H1 (cell line): ENCODE measurements around the gene TRIM44. TPM values are rescaled to one million over a fixed set of nuclear protein-coding genes. Genes with fewer than 3 reads are reported as not detected.

Experiments
- CTCF ChIA-PET: fragments of 300-600 bp; sonication (Branson Sonifier 250); formaldehyde crosslinking; loops from one replicate; lab custom pipeline; 2021; ENCODE audit not compliant: partially characterized antibody; lab: Charles Lee
- POLR2A ChIA-PET: fragments of 300-600 bp; sonication (Branson Sonifier 250); formaldehyde crosslinking; loops from one replicate; lab custom pipeline; 2021; ENCODE audit warnings: inconsistent platforms; ENCODE audit not compliant: partially characterized antibody; lab: Charles Lee
- DNase-seq, 2 experiments: peaks; one replicate each; pipeline versions ENCODE4 v3.0.0 to v3.0.0-alpha.2; 2010 to 2022; ENCODE audit warnings: low spot score in 2 of 2, low read depth in 1 of 2, mixed read lengths in 1 of 2
- FAIRE-seq: peaks from 2 replicates; lab custom pipeline; 2011; peaks lifted over from hg19 to GRCh38; lab: Jason Lieb, UNC
- H2AFZ ChIP-seq: 2 replicates; pipeline ENCODE4 v1.8.1; 2012; ENCODE audit warnings: low read length, inconsistent platforms
- H2AK5ac ChIP-seq: 2 replicates; pipeline ENCODE4 v1.6.1; 2013; ENCODE audit warnings: low read depth, low read length
- H2BK120ac ChIP-seq: replicated peaks from 2 replicates; pipeline ENCODE3; 2013; ENCODE audit warnings: low read depth, low read length, inconsistent platforms
- H2BK12ac ChIP-seq: 2 replicates; pipeline ENCODE4 v1.6.1; 2013; ENCODE audit warnings: low read depth, low read length
- H2BK15ac ChIP-seq: 2 replicates; pipeline ENCODE4 v1.6.1; 2013; ENCODE audit warnings: low read length
- H2BK20ac ChIP-seq: 2 replicates; pipeline ENCODE4 v1.6.1; 2013; ENCODE audit warnings: low read length
- H2BK5ac ChIP-seq: 2 replicates; pipeline ENCODE4 v1.6.1; 2013; ENCODE audit warnings: low read depth, low read length
- H3K14ac ChIP-seq: 2 replicates; pipeline ENCODE4 v1.6.1; 2013; ENCODE audit warnings: inconsistent platforms; ENCODE audit not compliant: insufficient read length
- H3K18ac ChIP-seq: 2 replicates; pipeline ENCODE4 v1.6.1; 2013; ENCODE audit warnings: low read length; ENCODE audit errors: extremely low read depth
- H3K23ac ChIP-seq: 2 replicates; pipeline ENCODE4 v1.6.1; 2013; ENCODE audit warnings: inconsistent platforms; ENCODE audit not compliant: insufficient read length
- H3K23me2 ChIP-seq: 2 replicates; pipeline ENCODE4 v1.6.1; 2013; ENCODE audit warnings: low read depth, low read length
- H3K27ac ChIP-seq: 2 replicates; pipeline ENCODE4 v1.6.1; 2011; ENCODE audit warnings: low read depth, low read length, inconsistent platforms
- H3K27me3 ChIP-seq, 4 experiments: replicated peaks in 1 of 4; 1 replicate in 1 of 4; 2 replicates in 3 of 4; pipeline versions ENCODE4 v1.6.1 to v1.8.1; 2011 to 2013; ENCODE audit warnings: low read length in 3 of 4, mild to moderate bottlenecking in 3 of 4, inconsistent platforms in 2 of 4, mixed read lengths in 2 of 4, moderate library complexity in 1 of 4; ENCODE audit not compliant: control insufficient read depth in 3 of 4, insufficient read depth in 3 of 4; ENCODE audit errors: extremely low read depth in 1 of 4
- H3K36me3 ChIP-seq, 4 experiments: 2 replicates each; pipeline versions ENCODE4 v1.6.1 to v1.8.1; 2011 to 2013; ENCODE audit warnings: mild to moderate bottlenecking in 4 of 4, low read length in 3 of 4, moderate library complexity in 2 of 4, control low read depth in 1 of 4, inconsistent platforms in 1 of 4; ENCODE audit not compliant: insufficient read depth in 4 of 4, control insufficient read depth in 2 of 4
- H3K4ac ChIP-seq: replicated peaks from 2 replicates; pipeline ENCODE3; 2013; ENCODE audit warnings: low read length, low read depth, mixed read lengths, inconsistent platforms; ENCODE audit not compliant: insufficient read length
- H3K4me1 ChIP-seq, 4 experiments: replicated peaks in 1 of 4; 1 replicate in 1 of 4; 2 replicates in 3 of 4; pipeline versions ENCODE4 v1.6.1 to v1.8.1; 2011 to 2013; ENCODE audit warnings: low read length in 3 of 4, inconsistent platforms in 2 of 4, mixed read lengths in 1 of 4; ENCODE audit not compliant: insufficient read depth in 4 of 4, control insufficient read depth in 3 of 4
- H3K4me2 ChIP-seq, 2 experiments: 2 replicates each; pipeline versions ENCODE4 v1.6.1 to v1.8.1; 2011 to 2013; ENCODE audit warnings: low read depth in 2 of 2, low read length in 2 of 2, control low read depth in 1 of 2, inconsistent platforms in 1 of 2, mild to moderate bottlenecking in 1 of 2; ENCODE audit not compliant: insufficient read depth in 1 of 2
- H3K4me3 ChIP-seq, 4 experiments: fragments of 200-600, 300-600 bp in 1 of 4; sonication (generic), shearing (Covaris generic), sonication (Bioruptor Twin) in 1 of 4; 2 replicates each; pipeline versions ENCODE4 v1.5.1 to v1.8.1; 2011 to 2016; ENCODE audit warnings: low read length in 4 of 4, low read depth in 3 of 4, control low read depth in 2 of 4, inconsistent platforms in 2 of 4, mild to moderate bottlenecking in 2 of 4, mixed read lengths in 1 of 4, moderate library complexity in 1 of 4; ENCODE audit not compliant: insufficient read depth in 2 of 4; ENCODE audit errors: extremely low read depth in 1 of 4
- H3K56ac ChIP-seq: replicated peaks from 2 replicates; pipeline ENCODE3; 2013; ENCODE audit warnings: low read depth, mild to moderate bottlenecking, mixed read lengths, low read length, inconsistent platforms; ENCODE audit not compliant: insufficient read length
- H3K79me1 ChIP-seq: 2 replicates; pipeline ENCODE4 v1.6.1; 2013; ENCODE audit warnings: low read depth, low read length, control low read depth
- H3K79me2 ChIP-seq, 2 experiments: 2 replicates each; pipeline versions ENCODE4 v1.6.1 to v1.8.1; 2012 to 2013; ENCODE audit warnings: low read length in 2 of 2, mild to moderate bottlenecking in 2 of 2, inconsistent platforms in 1 of 2; ENCODE audit not compliant: insufficient read depth in 2 of 2, control insufficient read depth in 1 of 2
- H3K9ac ChIP-seq, 4 experiments: replicated peaks in 1 of 4; 1 replicate in 1 of 4; 2 replicates in 3 of 4; pipeline versions ENCODE4 v1.6.1 to v1.8.1; 2011 to 2013; ENCODE audit warnings: low read depth in 3 of 4, low read length in 3 of 4, control low read depth in 2 of 4, mild to moderate bottlenecking in 2 of 4, moderate library complexity in 2 of 4, inconsistent platforms in 1 of 4; ENCODE audit errors: extremely low read depth in 1 of 4
- H3K9me3 ChIP-seq, 2 experiments: 2 replicates each; pipeline versions ENCODE4 v1.6.1 to v1.8.1; 2012 to 2013; ENCODE audit warnings: mild to moderate bottlenecking in 2 of 2, moderate library complexity in 2 of 2, control low read depth in 1 of 2, inconsistent platforms in 1 of 2, low read depth in 1 of 2, low read length in 1 of 2, mixed read lengths in 1 of 2; ENCODE audit not compliant: insufficient read depth in 2 of 2
- H4K20me1 ChIP-seq, 2 experiments: replicated peaks in 1 of 2; 2 replicates each; pipeline versions ENCODE3 to v1.8.1; 2011 to 2013; ENCODE audit warnings: inconsistent platforms in 2 of 2, low read length in 2 of 2, mild to moderate bottlenecking in 1 of 2; ENCODE audit not compliant: insufficient read depth in 2 of 2, control insufficient read depth in 1 of 2
- H4K5ac ChIP-seq: 2 replicates; pipeline ENCODE4 v1.6.1; 2013; ENCODE audit warnings: low read length, low read depth, mixed read lengths, inconsistent platforms; ENCODE audit not compliant: insufficient read length
- H4K8ac ChIP-seq: 2 replicates; pipeline ENCODE4 v1.8.0; 2013; ENCODE audit warnings: mild to moderate bottlenecking, moderate library complexity, low read length, inconsistent platforms; ENCODE audit not compliant: insufficient read depth; ENCODE audit errors: extremely low read depth
- H4K91ac ChIP-seq: replicated peaks from 2 replicates; pipeline ENCODE3; 2013; ENCODE audit warnings: low read length, mixed read lengths, inconsistent platforms; ENCODE audit not compliant: insufficient read length
- BCL11A ChIP-seq, 2 experiments: IDR thresholded peaks; one replicate each; pipeline ENCODE4 v1.6.1; 2011; ENCODE audit warnings: low read depth in 2 of 2, low read length in 2 of 2, mild to moderate bottlenecking in 2 of 2
- JUN ChIP-seq: IDR thresholded peaks from 2 replicates; pipeline ENCODE4 v1.6.1; 2011; ENCODE audit warnings: low read depth, mild to moderate bottlenecking, improper control_type of control experiment, low read length
- SRF ChIP-seq: IDR thresholded peaks from 2 replicates; pipeline ENCODE4 v1.6.1; 2011; ENCODE audit warnings: mild to moderate bottlenecking, low read depth, low read length, moderate library complexity
- WGBS, 2 experiments: shearing (Covaris generic) in 1 of 2; methylation state at CpG; one replicate each; pipeline versions ENCODE4 v1.1.6 to v1.1.7; 2013 to 2015; ENCODE audit warnings: low lambda C conversion rate in 2 of 2, mixed read lengths in 2 of 2, inconsistent platforms in 1 of 2, low coverage in 1 of 2, missing lambda C conversion rate in 1 of 2; ENCODE audit not compliant: insufficient replicate concordance in 2 of 2, insufficient coverage in 1 of 2, insufficient read length in 1 of 2; ENCODE audit errors: extremely low coverage in 1 of 2, missing lambda C conversion rate in 1 of 2; 5-methylcytosine and 5-hydroxymethylcytosine counted together
- polyA plus RNA-seq, 7 experiments: library from polyadenylated mRNA; depleted of rRNA in 3 of 7; stranded (reverse) in 5 of 7; unstranded in 2 of 7; fragments of >200 nt in 5 of 7; fragments of 200-250 nt in 2 of 7; gene quantifications; 1 replicate in 5 of 7; 2 replicates in 1 of 7; 4 replicates in 1 of 7; pipeline versions ENCODE4 v1.2.1 to v1.2.3, GENCODE V29; 2011 to 2013; ENCODE audit warnings: missing spikeins in 2 of 7, mixed read lengths in 2 of 7
- total RNA-seq: library from RNA; stranded (reverse); fragmentation: NEBNext Ultra II Directional; extraction: Animal tissue kit (Norgen Biotek cat#: 25700); gene quantifications from 2 replicates; pipeline ENCODE4 v1.2.1, GENCODE V29; 2021
- TF ChIP-seq, protein P1 (sequence below), 3 experiments: IDR thresholded peaks; 1 replicate in 2 of 3; 2 replicates in 1 of 3; pipeline versions ENCODE4 v1.5.1 to v1.6.1; 2011; ENCODE audit warnings: low read length in 3 of 3, mild to moderate bottlenecking in 3 of 3, inconsistent platforms in 2 of 3, low read depth in 1 of 3, moderate library complexity in 1 of 3; ENCODE audit not compliant: insufficient read depth in 1 of 3; ENCODE audit errors: control extremely low read depth in 1 of 3

Gene TRIM44
- total and polyA plus RNA-seq, 2 of the 8 experiments (the other 6 are each of a cell fraction or from before 2014, with no cell fraction given) = 13.9 to 34.4 TPM

DNA sequence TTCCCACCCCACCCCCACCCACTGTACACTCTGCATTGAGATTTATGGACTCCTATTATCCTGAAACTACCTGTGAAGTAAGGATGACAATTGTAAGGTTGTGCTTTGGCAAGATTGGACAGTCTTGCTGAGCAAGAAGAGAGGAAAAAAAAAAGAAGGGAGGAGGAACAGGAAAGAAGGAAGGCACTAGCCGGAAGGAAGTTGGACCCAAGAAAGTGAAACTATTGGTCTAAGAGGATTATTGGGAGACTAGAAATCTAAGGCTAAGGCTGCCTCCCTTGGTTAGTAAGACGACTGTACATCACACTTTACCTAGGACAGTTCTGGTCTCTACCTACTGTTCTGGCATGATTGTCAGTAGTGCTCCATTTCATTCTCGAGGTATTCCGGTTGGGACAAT, 12.1 kb upstream of the TRIM44 start:
- H3K36me3 ChIP-seq = no peaks in the 10 kb centered on the region
- no peak overlapping the region for H3K4me3 ChIP-seq
- ChIA-PET CTCF (interaction anchor here (0.7 kb wide), 1 partner anchor 181 kb away, joined by 3 read pairs; no protein-coding TSS in a partner anchor), POLR2A (no interaction called here)
- no peak overlapping the region for H2BK20ac ChIP-seq
- H4K91ac ChIP-seq = no peak overlapping the region
- no peak overlapping the region for H2BK12ac ChIP-seq
- H2BK5ac ChIP-seq = no peak overlapping the region
- no peak overlapping the region for H2AFZ ChIP-seq
- no peak overlapping the region for H3K18ac ChIP-seq
- no peak overlapping the region for H2BK120ac ChIP-seq
- H3K79me1 ChIP-seq = no peaks in the 10 kb centered on the region
- H3K4me2 ChIP-seq = no peak overlapping the region
- H3K4me1 ChIP-seq = peaks cover 0 to 9% (median under 1%) of the 10 kb centered on the region in 4 experiments; a peak in 3 of 7 replicates
- H3K9me3 ChIP-seq = no peaks in the 10 kb centered on the region
- no peak for FAIRE-seq
- H3K4ac ChIP-seq = no peak overlapping the region
- H3K9ac ChIP-seq = no peak overlapping the region
- H3K23me2 ChIP-seq = no peaks in the 10 kb centered on the region
- TF ChIP-seq BCL11A (IDR thresholded peaks at IDR 0.05; ENCODE audit: low read depth in 2 of 2, low read length in 2 of 2) = no peak
- no peak for TF ChIP-seq JUN
- TF ChIP-seq, protein P1, sequence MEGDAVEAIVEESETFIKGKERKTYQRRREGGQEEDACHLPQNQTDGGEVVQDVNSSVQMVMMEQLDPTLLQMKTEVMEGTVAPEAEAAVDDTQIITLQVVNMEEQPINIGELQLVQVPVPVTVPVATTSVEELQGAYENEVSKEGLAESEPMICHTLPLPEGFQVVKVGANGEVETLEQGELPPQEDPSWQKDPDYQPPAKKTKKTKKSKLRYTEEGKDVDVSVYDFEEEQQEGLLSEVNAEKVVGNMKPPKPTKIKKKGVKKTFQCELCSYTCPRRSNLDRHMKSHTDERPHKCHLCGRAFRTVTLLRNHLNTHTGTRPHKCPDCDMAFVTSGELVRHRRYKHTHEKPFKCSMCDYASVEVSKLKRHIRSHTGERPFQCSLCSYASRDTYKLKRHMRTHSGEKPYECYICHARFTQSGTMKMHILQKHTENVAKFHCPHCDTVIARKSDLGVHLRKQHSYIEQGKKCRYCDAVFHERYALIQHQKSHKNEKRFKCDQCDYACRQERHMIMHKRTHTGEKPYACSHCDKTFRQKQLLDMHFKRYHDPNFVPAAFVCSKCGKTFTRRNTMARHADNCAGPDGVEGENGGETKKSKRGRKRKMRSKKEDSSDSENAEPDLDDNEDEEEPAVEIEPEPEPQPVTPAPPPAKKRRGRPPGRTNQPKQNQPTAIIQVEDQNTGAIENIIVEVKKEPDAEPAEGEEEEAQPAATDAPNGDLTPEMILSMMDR (IDR thresholded peaks at IDR 0.05; ENCODE audit: control extremely low read depth in 1 of 3, insufficient read depth in 1 of 3, low read depth in 1 of 3, low read length in 3 of 3) = no peak
- TF ChIP-seq SRF = no peak
- H2AK5ac ChIP-seq = no peak overlapping the region
- no peak overlapping the region for H3K23ac ChIP-seq
- H4K20me1 ChIP-seq = no peaks in the 10 kb centered on the region
- H3K56ac ChIP-seq = no peak overlapping the region
- H3K14ac ChIP-seq = no peak overlapping the region
- H3K27me3 ChIP-seq = peaks cover 0 to 3% (median 0%) of the 10 kb centered on the region in 4 experiments; a peak in 1 of 7 replicates
- H3K27ac ChIP-seq = no peak overlapping the region
- H3K79me2 ChIP-seq = no peaks in the 10 kb centered on the region
- no peak for DNase-seq
- H2BK15ac ChIP-seq = no peak overlapping the region
- H4K5ac ChIP-seq = no peak overlapping the region
- 75% methylated on average over 4 of the region's 4 CpGs; no CpG with 5 or more reads in 1 of the 2 experiments for WGBS, 2 experiments
- no peak overlapping the region for H4K8ac ChIP-seq
